ENCODE results near the gene SPATA6L. TPM values are rescaled to one million over a fixed set of nuclear protein-coding genes. Genes with fewer than 3 reads are reported as not detected.

The SPATA6L gene
- total RNA-seq, 1 donor from 2014 or later = 2.6 TPM

DNA sequence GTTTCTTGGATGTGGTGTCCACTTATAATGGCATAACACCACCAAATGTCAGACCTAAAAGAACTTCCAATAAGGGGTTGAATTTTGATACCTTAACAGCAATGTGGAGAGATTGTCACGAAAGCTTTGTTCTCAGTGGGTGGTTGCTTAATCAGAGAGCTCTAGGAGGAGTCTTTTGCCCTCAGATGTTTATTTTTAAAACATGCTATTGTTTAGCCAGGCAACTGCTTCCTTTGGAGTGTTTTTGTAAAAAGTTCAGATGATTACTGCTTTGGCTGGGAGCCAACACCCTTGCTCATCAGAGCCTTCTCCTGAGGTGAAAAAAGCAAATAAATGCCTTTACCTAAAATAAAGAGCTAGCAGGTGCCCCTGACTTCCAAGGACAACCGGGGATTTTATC is 111.0 kb downstream of the SPATA6L start:
- FAIRE-seq (no peak), DNase-seq (ENCODE audit: low read depth) (peak; percentile 13)
- Histone ChIP-seq H3K27me3 (ENCODE audit: control insufficient read depth, insufficient read depth, low read length) (no peaks in the 10 kb centered on the region), H3K4me3 (ENCODE audit: low read depth, low read length) (no peak overlapping the region), H3K36me3 (ENCODE audit: control insufficient read depth, insufficient read depth, low read length) (no peaks in the 10 kb centered on the region)
- TF ChIP-seq, protein P1, sequence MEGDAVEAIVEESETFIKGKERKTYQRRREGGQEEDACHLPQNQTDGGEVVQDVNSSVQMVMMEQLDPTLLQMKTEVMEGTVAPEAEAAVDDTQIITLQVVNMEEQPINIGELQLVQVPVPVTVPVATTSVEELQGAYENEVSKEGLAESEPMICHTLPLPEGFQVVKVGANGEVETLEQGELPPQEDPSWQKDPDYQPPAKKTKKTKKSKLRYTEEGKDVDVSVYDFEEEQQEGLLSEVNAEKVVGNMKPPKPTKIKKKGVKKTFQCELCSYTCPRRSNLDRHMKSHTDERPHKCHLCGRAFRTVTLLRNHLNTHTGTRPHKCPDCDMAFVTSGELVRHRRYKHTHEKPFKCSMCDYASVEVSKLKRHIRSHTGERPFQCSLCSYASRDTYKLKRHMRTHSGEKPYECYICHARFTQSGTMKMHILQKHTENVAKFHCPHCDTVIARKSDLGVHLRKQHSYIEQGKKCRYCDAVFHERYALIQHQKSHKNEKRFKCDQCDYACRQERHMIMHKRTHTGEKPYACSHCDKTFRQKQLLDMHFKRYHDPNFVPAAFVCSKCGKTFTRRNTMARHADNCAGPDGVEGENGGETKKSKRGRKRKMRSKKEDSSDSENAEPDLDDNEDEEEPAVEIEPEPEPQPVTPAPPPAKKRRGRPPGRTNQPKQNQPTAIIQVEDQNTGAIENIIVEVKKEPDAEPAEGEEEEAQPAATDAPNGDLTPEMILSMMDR (IDR thresholded peaks at IDR 0.05; ENCODE audit: insufficient read depth, low read length, severe bottlenecking) = no peak

DNA sequence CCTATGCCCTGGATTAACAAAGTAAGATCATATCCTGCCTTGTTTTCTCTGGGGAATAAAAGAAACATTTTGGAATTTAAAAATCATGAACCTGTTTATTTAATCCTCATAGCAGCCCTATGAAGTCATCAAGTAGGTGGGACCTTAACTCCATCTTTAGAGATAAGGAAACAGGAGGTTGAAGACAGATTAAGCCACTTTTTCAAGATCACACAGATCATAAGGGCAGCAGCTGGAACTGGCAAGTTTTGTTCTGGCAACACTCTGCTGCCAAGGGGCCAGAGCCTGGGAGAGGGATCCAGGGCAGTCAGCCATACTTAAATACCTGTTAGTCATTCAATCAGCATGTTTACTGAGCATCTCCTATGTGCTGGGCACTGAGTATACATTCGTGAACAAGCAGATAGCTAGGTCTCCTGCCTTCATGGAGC is 112.3 kb downstream of the SPATA6L start:
- H3K4me3 ChIP-seq (ENCODE audit: low read depth, low read length) = no peak overlapping the region
- DNase-seq (ENCODE audit: low read depth) (peak; percentile 19), FAIRE-seq (no peak)
- TF ChIP-seq, protein P1 (IDR thresholded peaks at IDR 0.05; ENCODE audit: insufficient read depth, low read length, severe bottlenecking) = no peak
- H3K27me3 ChIP-seq (ENCODE audit: control insufficient read depth, insufficient read depth, low read length) = no peaks in the 10 kb centered on the region
- no peaks in the 10 kb centered on the region for H3K36me3 ChIP-seq (ENCODE audit: control insufficient read depth, insufficient read depth, low read length)

DNA sequence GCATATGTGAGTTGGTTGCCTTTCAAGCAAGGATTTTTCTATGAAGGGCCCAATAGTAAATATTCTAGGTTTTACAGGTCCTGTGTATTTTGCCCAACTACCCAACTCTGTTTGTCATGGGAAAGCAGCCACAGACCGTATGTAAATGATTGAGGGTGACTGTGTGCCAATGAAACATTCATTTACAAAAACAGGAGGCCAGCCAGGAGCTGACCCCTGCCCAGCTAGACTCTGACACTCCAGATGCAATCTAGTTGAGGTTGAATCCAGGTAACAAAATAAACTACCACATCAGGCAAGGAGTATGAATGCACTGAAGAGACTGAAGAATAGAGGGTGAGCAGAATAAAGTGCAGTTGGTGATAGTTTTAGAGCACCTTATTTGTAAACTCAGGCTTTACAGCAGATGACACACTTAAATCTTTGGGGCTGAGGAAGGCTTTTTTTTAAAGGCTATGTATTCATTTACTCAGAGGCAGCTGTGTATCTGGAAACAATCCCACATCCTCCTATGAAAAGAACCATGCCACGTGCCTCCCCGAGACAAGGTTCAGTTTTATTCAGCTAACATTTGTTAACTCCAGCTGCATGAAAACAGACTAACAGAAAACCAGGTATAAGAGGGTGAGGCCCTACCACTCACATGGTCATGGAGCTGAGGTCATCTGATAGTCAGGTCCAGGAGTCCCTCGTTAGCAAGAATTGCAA is 115.3 kb downstream of the SPATA6L start:
- no peak overlapping the region for H3K4me3 ChIP-seq (ENCODE audit: low read depth, low read length)
- no peak for FAIRE-seq
- H3K27me3 ChIP-seq (ENCODE audit: control insufficient read depth, insufficient read depth, low read length) = no peaks in the 10 kb centered on the region
- TF ChIP-seq, protein P1 (IDR thresholded peaks at IDR 0.05; ENCODE audit: insufficient read depth, low read length, severe bottlenecking) = no peak
- no peaks in the 10 kb centered on the region for H3K36me3 ChIP-seq (ENCODE audit: control insufficient read depth, insufficient read depth, low read length)
- no peak for DNase-seq (ENCODE audit: low read depth)

DNA sequence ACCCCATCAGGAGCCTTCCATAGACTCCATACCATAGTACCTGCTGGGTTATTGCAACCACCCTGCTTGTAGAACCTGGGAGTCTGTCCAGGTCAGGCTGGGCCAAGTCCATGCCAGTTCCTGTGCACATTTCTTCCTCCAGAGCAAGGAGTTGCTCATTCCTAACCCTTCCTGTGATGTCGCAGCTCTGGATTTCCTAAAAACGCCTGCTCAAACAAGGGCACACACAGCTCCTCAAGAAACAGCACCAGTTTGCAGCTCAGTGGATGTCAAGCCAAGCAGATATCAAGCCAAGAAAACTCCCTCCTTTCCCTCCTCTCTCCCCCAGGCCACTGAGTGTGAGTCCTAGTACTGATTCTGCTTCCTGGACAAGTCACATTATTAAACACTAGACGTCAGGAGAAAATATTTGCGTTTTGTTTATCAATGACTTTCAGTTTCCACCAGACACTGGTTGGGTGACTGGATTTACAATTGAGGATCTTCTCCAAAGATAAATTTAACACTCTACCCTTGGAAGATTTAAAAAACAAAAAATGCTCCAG is 116.5 kb downstream of the SPATA6L start:
- no peaks in the 10 kb centered on the region for H3K27me3 ChIP-seq (ENCODE audit: control insufficient read depth, insufficient read depth, low read length)
- no peaks in the 10 kb centered on the region for H3K36me3 ChIP-seq (ENCODE audit: control insufficient read depth, insufficient read depth, low read length)
- no peak overlapping the region for H3K4me3 ChIP-seq (ENCODE audit: low read depth, low read length)
- DNase-seq (ENCODE audit: low read depth) (peak; percentile 19), FAIRE-seq (peak; percentile 60)
- TF ChIP-seq, protein P1 (IDR thresholded peaks at IDR 0.05; ENCODE audit: insufficient read depth, low read length, severe bottlenecking) = no peak

DNA sequence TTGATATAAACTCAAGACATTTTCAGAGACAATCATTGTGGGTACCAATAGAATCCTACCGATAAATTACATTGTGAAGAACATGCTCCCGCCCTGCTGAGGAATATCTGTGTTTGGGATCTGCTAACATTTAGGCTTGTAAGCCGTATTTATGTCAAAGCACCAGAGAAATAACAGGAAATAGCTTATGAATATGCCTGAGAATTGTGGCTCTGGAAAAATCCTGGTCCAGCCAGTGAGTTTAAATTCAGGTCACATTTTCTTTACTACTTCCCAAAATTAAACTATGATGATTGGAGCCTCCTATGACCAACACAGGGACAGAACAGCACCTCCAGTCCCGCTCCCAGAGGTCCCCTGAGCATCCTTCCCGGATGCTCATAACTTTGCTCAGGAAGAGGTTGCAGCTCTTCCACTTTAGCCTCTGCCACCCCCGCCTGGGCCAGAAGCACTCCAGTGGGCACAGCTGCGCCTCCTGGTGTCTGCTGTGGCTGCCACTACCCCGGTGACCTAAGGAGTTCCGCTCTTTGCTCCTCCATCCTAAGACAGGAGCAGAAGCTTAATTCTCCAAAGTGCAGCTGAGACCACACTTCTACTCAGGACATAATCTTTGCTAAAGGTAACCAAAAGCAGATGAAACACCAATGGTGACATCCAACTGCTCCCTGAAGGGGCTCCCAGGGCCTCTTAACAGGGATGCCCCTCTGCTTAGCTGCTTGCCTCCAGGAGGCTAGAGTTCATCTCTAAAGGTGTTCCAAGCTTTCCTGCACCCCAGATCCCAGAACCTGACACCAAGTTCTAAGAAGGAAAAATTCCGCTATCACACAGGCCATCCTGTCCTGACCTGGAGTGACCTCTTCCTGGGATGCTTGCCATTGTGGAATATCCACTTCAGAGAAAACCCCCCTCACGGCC is 117.2 kb downstream of the SPATA6L start:
- DNase-seq (ENCODE audit: low read depth) (no peak), FAIRE-seq (no peak)
- Histone ChIP-seq H3K27me3 (ENCODE audit: control insufficient read depth, insufficient read depth, low read length) (no peaks in the 10 kb centered on the region), H3K4me3 (ENCODE audit: low read depth, low read length) (no peak overlapping the region), H3K36me3 (ENCODE audit: control insufficient read depth, insufficient read depth, low read length) (no peaks in the 10 kb centered on the region)
- TF ChIP-seq, protein P1 (IDR thresholded peaks at IDR 0.05; ENCODE audit: insufficient read depth, low read length, severe bottlenecking) = peak; percentile 26

Other genes starting within 250 kb of the SPATA6L start
- gene SLC1A1, start 176.0 kb downstream of the SPATA6L start, total RNA-seq = 1.1 and 1.4 TPM in 2 replicates
- 5.9 and 6.1 TPM in 2 replicates for gene PLPP6, start 4.2 kb downstream of the SPATA6L start, total RNA-seq
- 14.0 and 22.1 TPM in 2 replicates for gene CDC37L1, start 13.1 kb upstream of the SPATA6L start, total RNA-seq
- 59.5 and 80.5 TPM in 2 replicates for gene AK3, start 74.7 kb upstream of the SPATA6L start, total RNA-seq
- gene RCL1, start 126.5 kb upstream of the SPATA6L start, total RNA-seq = 13.2 and 21.9 TPM in 2 replicates

Measured in bronchial epithelial cell (primary cell).